ENCODE results near the gene PRDM16. TPM values are rescaled to one million over a fixed set of nuclear protein-coding genes. Genes with fewer than 3 reads are reported as not detected.

The PRDM16 gene
- total and polyA plus RNA-seq, 2 of the 8 experiments (the other 6 are each of a cell fraction or from before 2014, with no cell fraction given): 0.39 to 0.43 TPM

DNA sequence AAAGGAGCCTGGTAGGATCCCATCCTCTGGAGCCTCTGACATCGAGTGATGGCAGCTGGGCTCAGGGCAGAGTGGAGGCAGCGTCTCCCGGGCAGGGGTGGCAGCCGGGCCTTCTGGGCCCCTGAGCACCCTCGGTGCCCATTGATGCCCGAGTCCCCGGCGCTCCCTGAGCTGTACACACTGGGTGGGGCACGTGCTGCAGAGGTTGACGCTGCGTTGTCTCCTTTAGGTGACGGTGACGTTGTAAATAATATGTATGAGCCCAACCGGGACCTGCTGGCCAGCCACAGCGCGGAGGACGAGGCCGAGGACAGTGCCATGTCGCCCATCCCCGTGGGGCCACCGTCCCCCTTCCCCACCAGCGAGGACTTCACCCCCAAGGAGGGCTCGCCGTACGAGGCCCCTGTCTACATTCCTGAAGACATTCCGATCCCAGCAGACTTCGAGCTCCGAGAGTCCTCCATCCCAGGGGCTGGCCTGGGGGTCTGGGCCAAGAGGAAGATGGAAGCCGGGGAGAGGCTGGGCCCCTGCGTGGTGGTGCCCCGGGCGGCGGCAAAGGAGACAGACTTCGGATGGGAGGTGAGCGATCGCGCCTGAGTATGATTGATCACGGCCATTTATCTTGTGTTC is 117.0 kb downstream of the PRDM16 start (continued):
- TF ChIP-seq CHD7 (IDR thresholded peaks at IDR 0.05; ENCODE audit: insufficient replicate concordance, low read length) (no peak), SAP30 (IDR thresholded peaks at IDR 0.05; ENCODE audit: insufficient read depth, insufficient replicate concordance, low read length) (no peak), BRCA1 (IDR thresholded peaks at IDR 0.05; ENCODE audit: low read depth, low read length) (no peak), SRF (IDR thresholded peaks at IDR 0.05; ENCODE audit: low read depth, low read length) (no peak), CEBPB (IDR thresholded peaks at IDR 0.05; ENCODE audit: low read depth, low read length) (no peak), MAFK (IDR thresholded peaks at IDR 0.05; ENCODE audit: low read depth, low read length) (no peak), NRF1 (IDR thresholded peaks at IDR 0.05; ENCODE audit: low read depth, low read length) (no peak), RNF2 (IDR thresholded peaks at IDR 0.05; ENCODE audit: borderline replicate concordance, low read depth, low read length, missing control alignments, poor library complexity, severe bottlenecking) (no peak), NANOG (IDR thresholded peaks at IDR 0.05; ENCODE audit: insufficient read depth, low read depth, low read length, poor library complexity, severe bottlenecking) (no peak), EGR1 (IDR thresholded peaks at IDR 0.05; ENCODE audit: borderline replicate concordance, low read depth, low read length) (no peak), TEAD4 (IDR thresholded peaks at IDR 0.05; ENCODE audit: low read depth, low read length) (no peak)

Data from H1 (cell line).